ENCODE data around the gene SNW1. TPM values are rescaled to one million over a fixed set of nuclear protein-coding genes. Genes with fewer than 3 reads are reported as not detected.

The SNW1 gene
- total and polyA plus RNA-seq, 2 of the 13 experiments (the other 11 are each of a cell fraction or from before 2014, with no cell fraction given), result 23.2 to 65.8 TPM

DNA sequence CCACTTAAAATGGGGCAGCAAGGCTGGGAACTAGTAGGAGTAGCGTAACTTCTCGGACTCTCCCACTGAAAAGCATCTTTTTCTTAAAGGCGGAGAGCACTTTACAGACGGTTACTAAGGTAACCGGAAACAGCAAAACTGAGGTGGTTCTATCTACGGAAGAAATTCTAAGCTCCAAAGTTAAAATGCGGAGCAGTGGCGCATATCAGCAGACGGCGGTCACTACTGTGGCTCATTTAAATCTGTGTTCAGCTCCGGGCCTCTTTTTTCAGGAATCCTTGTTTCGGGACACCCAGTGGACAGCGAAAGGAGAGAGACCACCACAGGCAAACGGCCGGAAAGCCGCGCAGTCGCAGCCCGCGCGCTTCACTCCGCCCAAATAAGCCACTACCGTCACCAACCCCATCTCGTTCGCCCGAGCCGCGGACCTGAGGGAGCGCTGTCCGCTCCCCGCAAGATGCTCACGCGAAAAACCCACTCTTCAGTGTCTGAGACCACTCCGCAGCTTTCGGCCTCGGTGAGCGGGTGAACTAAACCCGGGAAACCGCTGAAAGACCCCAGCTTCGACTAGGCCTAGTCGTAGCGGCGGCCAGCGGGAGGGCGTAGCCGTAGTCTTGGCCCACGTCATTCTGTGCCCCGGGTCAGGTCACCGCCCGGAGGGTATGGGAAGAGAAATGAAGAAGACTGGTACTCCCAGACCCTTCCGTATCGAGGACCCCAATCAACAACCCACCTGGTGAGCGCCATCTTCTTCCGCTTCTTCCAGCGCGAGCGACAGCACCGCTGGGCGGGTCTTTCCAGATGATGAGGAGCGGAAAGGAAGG is at the start of gene SNW1 (continued):
- TF ChIP-seq GABPB1 (CRISPR knock-in tag; IDR thresholded peaks at IDR 0.05) (peak; percentile 94), ZNF335 (CRISPR knock-in tag; IDR thresholded peaks at IDR 0.05) (peak; percentile 74; the same call in 1 of the 2 replicates), PITX1 (CRISPR knock-in tag; IDR thresholded peaks at IDR 0.05) (peak; percentile 30; the same call in 1 of the 2 replicates), NFYB (CRISPR knock-in tag; IDR thresholded peaks at IDR 0.05) (0 out of 2 replicates have a peak, but pooled peaks have one; percentile 21), TEAD3 (CRISPR knock-in tag; optimal IDR thresholded peaks at IDR 0.05; ENCODE audit: borderline replicate concordance) (peak; percentile 24), ZSCAN9 (CRISPR knock-in tag; IDR thresholded peaks at IDR 0.05; ENCODE audit: borderline replicate concordance) (peak; percentile 56; the same call in 1 of the 2 replicates), RBFOX2 (IDR thresholded peaks at IDR 0.05; ENCODE audit: low read depth, low read length) (peak; percentile 75), ZNF382 (CRISPR knock-in tag; IDR thresholded peaks at IDR 0.05; ENCODE audit: borderline replicate concordance) (no peak), ZNF547 (CRISPR knock-in tag; IDR thresholded peaks at IDR 0.05) (0 out of 2 replicates have a peak, but pooled peaks have one; percentile 36), ZNF891 (CRISPR knock-in tag; IDR thresholded peaks at IDR 0.05) (0 out of 2 replicates have a peak, but pooled peaks have one; percentile 64), KMT2A (CRISPR knock-in tag; IDR thresholded peaks at IDR 0.05) (peak; percentile 53; the same call in 1 of the 2 replicates), BORCS8-MEF2B (CRISPR knock-in tag; IDR thresholded peaks at IDR 0.05) (peak; percentile 57; the same call in 1 of the 2 replicates), MIER2 (CRISPR knock-in tag; IDR thresholded peaks at IDR 0.05) (peak; percentile 16; the same call in 1 of the 2 replicates), SP4 (CRISPR knock-in tag; IDR thresholded peaks at IDR 0.05) (peak; percentile 81), HINFP (CRISPR knock-in tag; IDR thresholded peaks at IDR 0.05; ENCODE audit: low read depth) (peak; percentile 45; the same call in 1 of the 2 replicates), HNRNPLL (IDR thresholded peaks at IDR 0.05; ENCODE audit: low read depth, low read length, poor library complexity, severe bottlenecking) (peak; percentile 72), ZNF12 (CRISPR knock-in tag; IDR thresholded peaks at IDR 0.05) (no peak), SMAD3 (CRISPR knock-in tag; IDR thresholded peaks at IDR 0.05) (no peak; the same call in 1 of the 2 replicates), TBX2 (CRISPR knock-in tag; IDR thresholded peaks at IDR 0.05; ENCODE audit: borderline replicate concordance) (peak; percentile 39; the same call in 1 of the 2 replicates), PHF21A (CRISPR knock-in tag; IDR thresholded peaks at IDR 0.05) (peak; percentile 49; the same call in 1 of the 2 replicates), POGZ (CRISPR knock-in tag; IDR thresholded peaks at IDR 0.05) (peak; percentile 56; the same call in 1 of the 2 replicates)
- TF ChIP-seq, protein P1, sequence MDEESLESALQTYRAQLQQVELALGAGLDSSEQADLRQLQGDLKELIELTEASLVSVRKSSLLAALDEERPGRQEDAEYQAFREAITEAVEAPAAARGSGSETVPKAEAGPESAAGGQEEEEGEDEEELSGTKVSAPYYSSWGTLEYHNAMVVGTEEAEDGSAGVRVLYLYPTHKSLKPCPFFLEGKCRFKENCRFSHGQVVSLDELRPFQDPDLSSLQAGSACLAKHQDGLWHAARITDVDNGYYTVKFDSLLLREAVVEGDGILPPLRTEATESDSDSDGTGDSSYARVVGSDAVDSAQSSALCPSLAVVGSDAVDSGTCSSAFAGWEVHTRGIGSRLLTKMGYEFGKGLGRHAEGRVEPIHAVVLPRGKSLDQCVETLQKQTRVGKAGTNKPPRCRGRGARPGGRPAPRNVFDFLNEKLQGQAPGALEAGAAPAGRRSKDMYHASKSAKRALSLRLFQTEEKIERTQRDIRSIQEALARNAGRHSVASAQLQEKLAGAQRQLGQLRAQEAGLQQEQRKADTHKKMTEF (CRISPR knock-in tag; IDR thresholded peaks at IDR 0.05), result 0 out of 2 replicates have a peak, but pooled peaks have one; percentile 50
- TF ChIP-seq, protein P2, sequence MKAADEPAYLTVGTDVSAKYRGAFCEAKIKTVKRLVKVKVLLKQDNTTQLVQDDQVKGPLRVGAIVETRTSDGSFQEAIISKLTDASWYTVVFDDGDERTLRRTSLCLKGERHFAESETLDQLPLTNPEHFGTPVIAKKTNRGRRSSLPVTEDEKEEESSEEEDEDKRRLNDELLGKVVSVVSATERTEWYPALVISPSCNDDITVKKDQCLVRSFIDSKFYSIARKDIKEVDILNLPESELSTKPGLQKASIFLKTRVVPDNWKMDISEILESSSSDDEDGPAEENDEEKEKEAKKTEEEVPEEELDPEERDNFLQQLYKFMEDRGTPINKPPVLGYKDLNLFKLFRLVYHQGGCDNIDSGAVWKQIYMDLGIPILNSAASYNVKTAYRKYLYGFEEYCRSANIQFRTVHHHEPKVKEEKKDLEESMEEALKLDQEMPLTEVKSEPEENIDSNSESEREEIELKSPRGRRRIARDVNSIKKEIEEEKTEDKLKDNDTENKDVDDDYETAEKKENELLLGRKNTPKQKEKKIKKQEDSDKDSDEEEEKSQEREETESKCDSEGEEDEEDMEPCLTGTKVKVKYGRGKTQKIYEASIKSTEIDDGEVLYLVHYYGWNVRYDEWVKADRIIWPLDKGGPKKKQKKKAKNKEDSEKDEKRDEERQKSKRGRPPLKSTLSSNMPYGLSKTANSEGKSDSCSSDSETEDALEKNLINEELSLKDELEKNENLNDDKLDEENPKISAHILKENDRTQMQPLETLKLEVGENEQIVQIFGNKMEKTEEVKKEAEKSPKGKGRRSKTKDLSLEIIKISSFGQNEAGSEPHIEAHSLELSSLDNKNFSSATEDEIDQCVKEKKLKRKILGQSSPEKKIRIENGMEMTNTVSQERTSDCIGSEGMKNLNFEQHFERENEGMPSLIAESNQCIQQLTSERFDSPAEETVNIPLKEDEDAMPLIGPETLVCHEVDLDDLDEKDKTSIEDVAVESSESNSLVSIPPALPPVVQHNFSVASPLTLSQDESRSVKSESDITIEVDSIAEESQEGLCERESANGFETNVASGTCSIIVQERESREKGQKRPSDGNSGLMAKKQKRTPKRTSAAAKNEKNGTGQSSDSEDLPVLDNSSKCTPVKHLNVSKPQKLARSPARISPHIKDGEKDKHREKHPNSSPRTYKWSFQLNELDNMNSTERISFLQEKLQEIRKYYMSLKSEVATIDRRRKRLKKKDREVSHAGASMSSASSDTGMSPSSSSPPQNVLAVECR (CRISPR knock-in tag; IDR thresholded peaks at IDR 0.05; ENCODE audit: borderline replicate concordance), result peak; percentile 87
